ENCODE measurements around the gene GTPBP6.

Gene GTPBP6

DNA sequence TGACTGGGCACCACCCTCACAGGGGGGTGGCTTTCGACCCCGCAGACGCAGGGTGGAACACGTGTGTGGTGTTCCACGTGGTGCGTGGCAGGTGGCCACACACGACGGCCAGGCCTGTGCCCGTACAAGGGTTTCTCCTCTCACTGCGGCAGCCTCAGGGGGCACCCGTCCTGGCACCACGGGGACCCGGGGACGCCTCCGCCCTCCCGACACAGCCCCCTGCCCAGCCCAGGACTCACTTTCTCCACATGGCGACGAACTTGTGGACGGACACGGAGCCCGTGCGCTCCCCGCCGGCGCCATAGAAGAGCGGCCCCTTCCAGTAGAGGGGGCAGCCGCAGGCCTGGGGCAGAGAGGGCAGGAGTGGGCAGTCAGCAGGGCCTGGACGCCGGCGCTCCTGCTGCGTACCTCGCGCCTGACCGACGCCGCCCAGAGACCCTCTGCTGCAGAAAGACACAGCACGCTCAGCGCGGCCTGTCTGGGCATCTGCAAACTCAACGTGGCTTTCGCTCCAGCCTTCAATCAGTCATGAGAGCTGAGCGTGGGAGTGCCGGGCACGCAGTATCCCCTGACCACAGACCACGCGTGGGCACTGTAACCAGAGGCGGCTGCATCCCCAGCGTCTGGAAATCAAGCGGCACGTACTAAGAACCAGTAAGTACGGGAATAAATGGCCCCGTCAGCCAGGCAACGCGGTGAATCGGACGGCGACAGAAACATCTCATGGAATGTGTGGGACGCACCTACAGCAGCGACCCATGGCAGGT, 28.9 kb upstream of the GTPBP6 start:
- H3K27ac ChIP-seq (ENCODE audit: low read length, poor library complexity, severe bottlenecking) = no peak overlapping the region
- no peaks in the 10 kb centered on the region for H3K27me3 ChIP-seq (ENCODE audit: control insufficient read depth in 1 of 2, insufficient read depth in 1 of 2, low read length in 2 of 2)
- H3K4me1 ChIP-seq (ENCODE audit: control insufficient read depth, insufficient read depth, low read depth, low read length) = peaks cover 7% of the 10 kb centered on the region
- peak overlapping the region in 1 of 2 experiments; percentile 15 for H2BK12ac ChIP-seq (ENCODE audit: low read length in 2 of 2)
- H3K4ac ChIP-seq (ENCODE audit: low read depth in 1 of 2, low read length in 2 of 2) = no peak overlapping the region
- H4K8ac ChIP-seq (ENCODE audit: low read length) = peak overlapping the region; percentile 2
- 97% methylated on average over 54 of the region's 59 CpGs for WGBS
- no peak overlapping the region for H3K9ac ChIP-seq (ENCODE audit: low read length)
- peak overlapping the region in 1 of 2 experiments; percentile 55 for H3K14ac ChIP-seq (ENCODE audit: low read length in 2 of 2)
- peaks cover 18% of the 10 kb centered on the region for H3K79me1 ChIP-seq (replicated peaks; ENCODE audit: low read length, poor library complexity, severe bottlenecking)
- no peaks in the 10 kb centered on the region for H3K9me3 ChIP-seq (ENCODE audit: control insufficient read depth, low read length)
- H3K23ac ChIP-seq (ENCODE audit: low read length in 2 of 2) = no peak overlapping the region
- DNase-seq = no peak
- no peak overlapping the region for H2BK120ac ChIP-seq (ENCODE audit: low read depth, low read length)
- H3K4me3 ChIP-seq (ENCODE audit: insufficient read depth in 1 of 2, low read depth in 1 of 2, low read length in 2 of 2) = peak overlapping the region in 1 of 2 experiments; percentile 10
- no peak overlapping the region for H2BK5ac ChIP-seq (ENCODE audit: low read depth, low read length, poor library complexity, severe bottlenecking)
- peak overlapping the region; percentile 36 for H2BK15ac ChIP-seq (ENCODE audit: low read depth, poor library complexity, severe bottlenecking)
- no peak overlapping the region for H2AFZ ChIP-seq (ENCODE audit: low read depth, low read length)
- no peak overlapping the region for H2AK5ac ChIP-seq (ENCODE audit: low read length, severe bottlenecking)
- H3K4me2 ChIP-seq (ENCODE audit: low read length, poor library complexity, severe bottlenecking) = no peak overlapping the region
- H3K18ac ChIP-seq (ENCODE audit: low read depth in 1 of 2, low read length in 2 of 2) = no peak overlapping the region
- peak overlapping the region; percentile 6 for H4K91ac ChIP-seq (ENCODE audit: low read length)
- H3K36me3 ChIP-seq (ENCODE audit: control insufficient read depth in 1 of 2, insufficient read depth in 2 of 2, low read depth in 1 of 2, low read length in 2 of 2) = peaks cover 7 to 57% of the 10 kb centered on the region in 2 experiments

DNA sequence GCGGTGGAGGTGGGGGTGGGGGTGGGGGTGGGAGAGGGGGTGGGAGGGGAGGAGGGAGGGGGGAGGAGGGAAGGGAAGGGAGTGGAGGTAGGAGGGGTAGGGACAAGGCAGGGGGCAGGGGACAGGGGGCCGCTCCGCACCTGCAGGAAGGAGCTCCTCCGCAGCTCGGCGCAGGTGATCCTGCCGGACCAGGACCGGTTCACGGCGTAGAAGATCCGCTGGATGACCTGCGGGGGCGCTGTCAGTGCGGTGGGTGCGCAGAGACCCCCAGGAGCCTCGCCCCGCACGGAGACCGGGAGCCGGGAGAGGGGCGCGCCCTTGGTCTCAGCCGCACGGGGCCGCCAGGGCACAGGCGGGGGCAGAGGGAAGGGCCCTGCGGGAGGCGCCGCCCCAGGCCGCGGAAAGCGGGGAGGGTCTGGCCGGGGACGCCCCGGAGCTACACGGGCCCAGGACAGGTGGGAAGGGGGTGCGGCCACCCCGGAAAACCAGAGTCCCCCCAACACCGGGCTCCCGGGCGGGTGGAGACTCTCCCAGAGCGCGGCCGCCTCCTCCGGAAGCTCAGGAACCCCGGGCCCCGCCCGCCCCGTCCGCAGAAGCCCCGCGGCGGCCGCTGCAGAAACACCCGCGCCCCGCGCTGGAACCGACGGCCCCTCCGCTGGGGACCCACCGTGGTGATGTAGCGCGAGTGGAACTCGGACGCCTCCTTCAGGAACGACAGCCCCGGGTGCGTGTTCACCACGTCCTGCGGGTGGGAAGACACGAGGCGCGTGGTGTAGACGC, 27.6 kb upstream of the GTPBP6 start:
- peaks cover 7% of the 10 kb centered on the region for H3K4me1 ChIP-seq (ENCODE audit: control insufficient read depth, insufficient read depth, low read depth, low read length)
- no peak overlapping the region for H3K4ac ChIP-seq (ENCODE audit: low read depth in 1 of 2, low read length in 2 of 2)
- no peak overlapping the region for H3K23ac ChIP-seq (ENCODE audit: low read length in 2 of 2)
- H3K18ac ChIP-seq (ENCODE audit: low read depth in 1 of 2, low read length in 2 of 2) = no peak overlapping the region
- peaks cover 16% of the 10 kb centered on the region for H3K79me1 ChIP-seq (replicated peaks; ENCODE audit: low read length, poor library complexity, severe bottlenecking)
- H3K9me3 ChIP-seq (ENCODE audit: control insufficient read depth, low read length) = no peaks in the 10 kb centered on the region
- H3K27me3 ChIP-seq (ENCODE audit: control insufficient read depth in 1 of 2, insufficient read depth in 1 of 2, low read length in 2 of 2) = no peaks in the 10 kb centered on the region
- no peak overlapping the region for H3K4me2 ChIP-seq (ENCODE audit: low read length, poor library complexity, severe bottlenecking)
- 94% methylated on average over 61 of the region's 75 CpGs for WGBS
- no peak overlapping the region for H3K27ac ChIP-seq (ENCODE audit: low read length, poor library complexity, severe bottlenecking)
- no peak overlapping the region for H4K91ac ChIP-seq (ENCODE audit: low read length)
- no peak overlapping the region for H2BK12ac ChIP-seq (ENCODE audit: low read length in 2 of 2)
- H2AFZ ChIP-seq (ENCODE audit: low read depth, low read length) = no peak overlapping the region
- H2BK120ac ChIP-seq (ENCODE audit: low read depth, low read length) = no peak overlapping the region
- no peak overlapping the region for H3K14ac ChIP-seq (ENCODE audit: low read length in 2 of 2)
- H3K4me3 ChIP-seq (ENCODE audit: insufficient read depth in 1 of 2, low read depth in 1 of 2, low read length in 2 of 2) = no peak overlapping the region
- H3K9ac ChIP-seq (ENCODE audit: low read length) = no peak overlapping the region
- no peak overlapping the region for H2BK5ac ChIP-seq (ENCODE audit: low read depth, low read length, poor library complexity, severe bottlenecking)
- peaks cover 6 to 61% of the 10 kb centered on the region in 2 experiments for H3K36me3 ChIP-seq (ENCODE audit: control insufficient read depth in 1 of 2, insufficient read depth in 2 of 2, low read depth in 1 of 2, low read length in 2 of 2)
- H2BK15ac ChIP-seq (ENCODE audit: low read depth, poor library complexity, severe bottlenecking) = no peak overlapping the region
- H4K8ac ChIP-seq (ENCODE audit: low read length) = no peak overlapping the region
- no peak for DNase-seq
- no peak overlapping the region for H2AK5ac ChIP-seq (ENCODE audit: low read length, severe bottlenecking)

DNA sequence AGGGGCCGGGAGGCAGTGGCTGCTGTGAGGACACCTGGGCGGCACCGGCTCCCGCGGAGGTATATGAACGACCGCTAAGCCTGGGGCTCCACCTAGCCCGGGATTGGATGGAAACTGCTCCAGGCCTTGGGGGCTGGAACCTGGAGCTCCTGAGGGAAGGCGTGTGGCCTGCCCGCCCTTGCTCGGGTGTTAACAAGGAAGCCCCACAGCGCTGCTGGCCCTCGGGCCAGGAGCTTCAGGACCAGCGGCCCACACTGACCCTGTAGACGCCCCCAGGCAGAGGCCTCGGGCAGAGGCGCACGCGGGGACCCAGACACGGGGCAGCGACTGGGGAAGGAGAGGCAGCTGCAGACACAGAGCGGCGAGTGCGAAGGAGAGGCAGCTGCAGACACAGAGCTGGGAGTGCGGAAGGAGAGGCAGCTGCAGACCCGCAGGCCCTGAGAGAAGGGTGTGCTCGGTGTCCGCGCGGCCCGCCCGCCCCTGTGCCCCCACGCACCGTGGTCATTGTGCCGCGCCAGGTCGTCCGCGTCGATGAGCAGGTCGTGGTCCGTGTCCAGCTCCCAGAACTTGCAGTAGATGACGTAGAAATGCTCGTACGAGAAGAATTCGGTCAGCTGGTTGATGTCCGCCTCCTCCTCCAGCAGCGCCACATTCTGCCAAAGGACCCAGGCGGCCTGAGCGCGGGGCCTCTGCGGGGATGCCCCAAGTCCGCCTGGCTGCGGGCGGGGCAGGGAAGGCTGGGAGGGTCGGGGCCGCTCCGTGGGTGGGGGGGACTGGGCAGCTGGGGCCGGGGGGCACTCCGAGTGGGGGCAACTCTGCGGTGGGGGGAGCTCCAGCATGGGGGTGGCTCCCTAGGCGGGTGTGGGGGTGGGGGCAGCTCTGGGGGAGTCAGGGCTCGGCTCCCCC, 26.7 kb upstream of the GTPBP6 start:
- no peak overlapping the region for H3K4ac ChIP-seq (ENCODE audit: low read depth in 1 of 2, low read length in 2 of 2)
- no peak overlapping the region for H2BK12ac ChIP-seq (ENCODE audit: low read length in 2 of 2)
- no peak for DNase-seq
- peaks cover 7% of the 10 kb centered on the region for H3K4me1 ChIP-seq (ENCODE audit: control insufficient read depth, insufficient read depth, low read depth, low read length)
- H3K9ac ChIP-seq (ENCODE audit: low read length) = no peak overlapping the region
- H3K4me3 ChIP-seq (ENCODE audit: insufficient read depth in 1 of 2, low read depth in 1 of 2, low read length in 2 of 2) = no peak overlapping the region
- peaks cover 6 to 60% of the 10 kb centered on the region in 2 experiments for H3K36me3 ChIP-seq (ENCODE audit: control insufficient read depth in 1 of 2, insufficient read depth in 2 of 2, low read depth in 1 of 2, low read length in 2 of 2)
- H3K18ac ChIP-seq (ENCODE audit: low read depth in 1 of 2, low read length in 2 of 2) = no peak overlapping the region
- H3K9me3 ChIP-seq (ENCODE audit: control insufficient read depth, low read length) = no peaks in the 10 kb centered on the region
- no peak overlapping the region for H2AFZ ChIP-seq (ENCODE audit: low read depth, low read length)
- H4K8ac ChIP-seq (ENCODE audit: low read length) = no peak overlapping the region
- H2BK120ac ChIP-seq (ENCODE audit: low read depth, low read length) = no peak overlapping the region
- no peak overlapping the region for H3K27ac ChIP-seq (ENCODE audit: low read length, poor library complexity, severe bottlenecking)
- no peak overlapping the region for H3K4me2 ChIP-seq (ENCODE audit: low read length, poor library complexity, severe bottlenecking)
- no peaks in the 10 kb centered on the region for H3K27me3 ChIP-seq (ENCODE audit: control insufficient read depth in 1 of 2, insufficient read depth in 1 of 2, low read length in 2 of 2)
- H3K14ac ChIP-seq (ENCODE audit: low read length in 2 of 2) = no peak overlapping the region
- H4K91ac ChIP-seq (ENCODE audit: low read length) = no peak overlapping the region
- H3K79me1 ChIP-seq (replicated peaks; ENCODE audit: low read length, poor library complexity, severe bottlenecking) = peaks cover 12% of the 10 kb centered on the region
- no peak overlapping the region for H2BK15ac ChIP-seq (ENCODE audit: low read depth, poor library complexity, severe bottlenecking)
- no peak overlapping the region for H2BK5ac ChIP-seq (ENCODE audit: low read depth, low read length, poor library complexity, severe bottlenecking)
- 96% methylated on average over 57 of the region's 63 CpGs for WGBS
- no peak overlapping the region for H3K23ac ChIP-seq (ENCODE audit: low read length in 2 of 2)
- H2AK5ac ChIP-seq (ENCODE audit: low read length, severe bottlenecking) = no peak overlapping the region

All from mesenchymal stem cell (in vitro differentiated cells and primary cell).